ENCODE data around the gene RIMBP2.

GRCh38 chr12:130431176-130431575 lies 284.9 kb downstream of the RIMBP2 start:
- TF ChIP-seq CTCF (IDR thresholded peaks at IDR 0.05) (no peak), POLR2A (IDR thresholded peaks at IDR 0.05) (no peak)

Measured in lower leg skin (tissue), 3 donors.